ENCODE measurements around the gene C1orf167. TPM values are rescaled to one million over a fixed set of nuclear protein-coding genes. Genes with fewer than 3 reads are reported as not detected.

The C1orf167 gene
- total and polyA plus RNA-seq, 2 of the 13 experiments (the other 11 are each of a cell fraction or from before 2014, with no cell fraction given) = not detected

DNA sequence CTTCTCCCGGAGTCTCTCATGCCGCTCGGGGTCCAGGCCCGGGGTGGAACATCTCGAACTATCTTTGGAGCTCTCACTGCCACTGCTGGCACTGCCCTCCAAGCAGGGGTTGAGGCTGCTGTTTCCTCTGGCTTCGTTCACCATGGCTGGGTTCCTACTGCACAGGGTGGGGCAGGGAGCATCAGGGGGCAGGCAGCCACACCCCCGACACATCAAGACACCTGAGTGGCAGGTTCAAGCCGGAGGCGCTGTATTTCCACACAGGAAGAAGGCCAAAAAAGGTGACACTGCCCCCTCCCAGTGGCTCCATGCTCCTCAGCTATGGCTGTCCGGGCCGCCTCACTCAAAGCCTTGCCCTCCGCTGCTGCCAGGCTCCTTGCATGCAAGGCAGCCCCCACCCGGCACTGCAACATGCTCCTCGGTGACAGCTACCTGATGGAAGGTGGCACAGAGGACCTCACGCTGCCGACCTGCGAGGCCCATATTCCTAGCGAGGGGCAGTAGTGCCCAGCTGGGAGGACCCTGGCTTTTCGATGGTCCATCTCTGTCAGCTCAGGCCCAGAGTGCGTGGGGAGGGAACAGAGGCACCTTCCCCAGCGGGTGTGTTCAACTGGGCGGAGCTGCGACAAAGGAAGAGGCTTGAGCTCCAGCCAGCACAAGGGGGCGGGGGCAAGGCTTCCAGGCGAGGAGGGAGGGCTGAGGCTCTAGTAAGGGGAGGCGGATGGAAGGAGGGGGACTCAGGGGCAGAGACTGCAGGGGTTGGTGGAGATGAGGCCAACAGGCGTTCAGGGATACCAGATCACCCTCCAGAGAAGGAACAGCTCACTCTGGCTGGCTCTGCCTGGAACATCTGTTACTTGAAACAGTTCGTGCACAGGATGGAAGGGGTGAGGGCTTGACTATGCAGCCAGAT is 41.2 kb downstream of the C1orf167 start (continued):
- TF ChIP-seq NR2C2 (CRISPR knock-in tag; IDR thresholded peaks at IDR 0.05; ENCODE audit: borderline replicate concordance) (peak; percentile 84; the same call in 1 of the 2 replicates), NFKBIZ (CRISPR knock-in tag; IDR thresholded peaks at IDR 0.05) (no peak), SAP130 (CRISPR knock-in tag; IDR thresholded peaks at IDR 0.05; ENCODE audit: low read depth) (peak; percentile 56; the same call in 1 of the 2 replicates), SIN3A (IDR thresholded peaks at IDR 0.05; ENCODE audit: borderline replicate concordance, low read depth, low read length) (peak; percentile 51; the same call in 1 of the 2 replicates), EED (CRISPR knock-in tag; IDR thresholded peaks at IDR 0.05) (no peak), SMAD1 (CRISPR knock-in tag; IDR thresholded peaks at IDR 0.05; ENCODE audit: borderline replicate concordance, low read depth) (peak; percentile 75; the same call in 1 of the 2 replicates), ZNF276 (CRISPR knock-in tag; IDR thresholded peaks at IDR 0.05; ENCODE audit: low read depth) (0 out of 2 replicates have a peak, but pooled peaks have one; percentile 7), ZNF781 (CRISPR knock-in tag; IDR thresholded peaks at IDR 0.05; ENCODE audit: borderline replicate concordance, not compliant biosample characterization) (no peak), RBFOX2 (IDR thresholded peaks at IDR 0.05; ENCODE audit: low read depth, low read length) (no peak), ZNF766 (CRISPR knock-in tag; IDR thresholded peaks at IDR 0.05; ENCODE audit: borderline replicate concordance) (no peak), MIXL1 (CRISPR knock-in tag; IDR thresholded peaks at IDR 0.05) (no peak), KLF15 (CRISPR knock-in tag; IDR thresholded peaks at IDR 0.05; ENCODE audit: borderline replicate concordance) (no peak), PITX1 (CRISPR knock-in tag; IDR thresholded peaks at IDR 0.05) (0 out of 2 replicates have a peak, but pooled peaks have one; percentile 22), NR0B2 (CRISPR knock-in tag; IDR thresholded peaks at IDR 0.05) (no peak), BRCA1 (CRISPR knock-in tag; IDR thresholded peaks at IDR 0.05) (no peak), AKAP8 (CRISPR knock-in tag; IDR thresholded peaks at IDR 0.05) (peak; percentile 25; the same call in 1 of the 2 replicates), KLF12 (CRISPR knock-in tag; IDR thresholded peaks at IDR 0.05; ENCODE audit: borderline replicate concordance) (0 out of 2 replicates have a peak, but pooled peaks have one; percentile 14), MEIS1 (CRISPR knock-in tag; IDR thresholded peaks at IDR 0.05; ENCODE audit: borderline replicate concordance) (no peak), KLF13 (CRISPR knock-in tag; IDR thresholded peaks at IDR 0.05) (0 out of 2 replicates have a peak, but pooled peaks have one; percentile 39), CEBPG (CRISPR knock-in tag; IDR thresholded peaks at IDR 0.05) (no peak), ZNF225 (CRISPR knock-in tag; IDR thresholded peaks at IDR 0.05) (no peak), NRL (CRISPR knock-in tag; IDR thresholded peaks at IDR 0.05; ENCODE audit: borderline replicate concordance) (no peak), ZNF740 (CRISPR knock-in tag; IDR thresholded peaks at IDR 0.05) (no peak)
- TF ChIP-seq, protein P1, sequence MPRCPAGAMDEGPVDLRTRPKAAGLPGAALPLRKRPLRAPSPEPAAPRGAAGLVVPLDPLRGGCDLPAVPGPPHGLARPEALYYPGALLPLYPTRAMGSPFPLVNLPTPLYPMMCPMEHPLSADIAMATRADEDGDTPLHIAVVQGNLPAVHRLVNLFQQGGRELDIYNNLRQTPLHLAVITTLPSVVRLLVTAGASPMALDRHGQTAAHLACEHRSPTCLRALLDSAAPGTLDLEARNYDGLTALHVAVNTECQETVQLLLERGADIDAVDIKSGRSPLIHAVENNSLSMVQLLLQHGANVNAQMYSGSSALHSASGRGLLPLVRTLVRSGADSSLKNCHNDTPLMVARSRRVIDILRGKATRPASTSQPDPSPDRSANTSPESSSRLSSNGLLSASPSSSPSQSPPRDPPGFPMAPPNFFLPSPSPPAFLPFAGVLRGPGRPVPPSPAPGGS (CRISPR knock-in tag; IDR thresholded peaks at IDR 0.05) = 0 out of 2 replicates have a peak, but pooled peaks have one; percentile 25

All from HepG2 (cell line).